Transverse colon (tissue), 4 donors: ENCODE results near the gene HLA-DRB1.

Experiments used
- EP300 ChIP-seq: sonication (generic); formaldehyde crosslinking; IDR thresholded peaks from one replicate; pipeline ENCODE4 v1.6.1; 2017; ENCODE audit warnings: antibody characterized with exemption, low read depth
- POLR2A ChIP-seq: fragments of 450-650 bp; IDR thresholded peaks from one replicate; pipeline ENCODE4 v1.6.1; 2016; ENCODE audit warnings: antibody characterized with exemption, mild to moderate bottlenecking, moderate library complexity
- POLR2AphosphoS5 ChIP-seq, 3 donors: sonication (generic); formaldehyde crosslinking; IDR thresholded peaks; one replicate each; pipeline ENCODE4 v1.6.1; 2016; ENCODE audit warnings: antibody characterized with exemption in 3 of 3
- TF ChIP-seq, protein P1 (sequence below), 5 experiments: fragments of 200-600 bp in 3 of 5; fragments of 450-650 bp in 2 of 5; sonication (generic) in 3 of 5; IDR thresholded peaks; 1 replicate in 2 of 5; 2 replicates in 3 of 5; pipeline ENCODE4 v1.5.1; 2016 to 2017; ENCODE audit warnings: antibody characterized with exemption in 5 of 5, inconsistent platforms in 3 of 5, mild to moderate bottlenecking in 2 of 5, moderate library complexity in 1 of 5

DNA sequence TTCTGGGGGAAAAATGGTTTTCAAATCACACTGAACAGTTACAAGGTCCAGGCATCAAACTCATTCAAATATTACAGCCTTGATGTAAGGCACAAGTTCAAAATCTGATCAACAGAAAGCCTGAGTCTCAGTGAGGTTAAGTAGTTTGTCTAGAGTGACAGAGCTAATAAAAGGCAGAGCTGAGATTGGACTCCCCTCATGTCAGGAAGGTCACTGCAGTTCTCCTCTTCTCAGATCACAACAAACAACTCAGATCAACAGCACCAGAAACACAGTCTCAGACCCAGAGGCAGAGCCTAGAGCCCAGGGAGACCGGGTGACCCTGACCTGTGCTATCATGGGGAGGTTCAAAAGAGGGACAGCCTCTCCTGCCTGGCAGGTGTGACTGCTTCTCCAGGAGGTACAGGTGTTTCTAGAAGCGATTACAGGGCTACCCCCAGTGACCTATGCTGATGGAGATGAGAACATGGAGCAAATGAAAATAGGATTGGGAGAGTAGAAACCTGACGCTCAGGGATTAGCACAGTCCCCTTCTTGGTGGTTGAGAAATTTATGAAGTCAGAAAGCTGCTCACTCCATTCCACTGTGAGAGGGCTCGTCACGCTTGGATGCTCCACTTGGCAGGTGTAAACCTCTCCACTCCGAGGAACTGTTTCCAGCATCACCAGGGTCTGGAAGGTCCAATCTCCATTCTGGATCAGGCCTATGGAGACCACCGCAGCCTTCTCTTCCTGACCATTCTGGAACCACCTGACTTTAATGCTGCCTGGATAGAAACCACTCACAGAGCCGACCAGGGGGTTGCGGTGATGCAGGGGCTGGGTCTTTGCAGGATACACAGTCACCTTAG, 35.3 kb downstream of the HLA-DRB1 start:
- TF ChIP-seq POLR2A (no peak), POLR2AphosphoS5 (IDR thresholded peaks at IDR 0.05) (no peak), EP300 (no peak)
- TF ChIP-seq, protein P1, sequence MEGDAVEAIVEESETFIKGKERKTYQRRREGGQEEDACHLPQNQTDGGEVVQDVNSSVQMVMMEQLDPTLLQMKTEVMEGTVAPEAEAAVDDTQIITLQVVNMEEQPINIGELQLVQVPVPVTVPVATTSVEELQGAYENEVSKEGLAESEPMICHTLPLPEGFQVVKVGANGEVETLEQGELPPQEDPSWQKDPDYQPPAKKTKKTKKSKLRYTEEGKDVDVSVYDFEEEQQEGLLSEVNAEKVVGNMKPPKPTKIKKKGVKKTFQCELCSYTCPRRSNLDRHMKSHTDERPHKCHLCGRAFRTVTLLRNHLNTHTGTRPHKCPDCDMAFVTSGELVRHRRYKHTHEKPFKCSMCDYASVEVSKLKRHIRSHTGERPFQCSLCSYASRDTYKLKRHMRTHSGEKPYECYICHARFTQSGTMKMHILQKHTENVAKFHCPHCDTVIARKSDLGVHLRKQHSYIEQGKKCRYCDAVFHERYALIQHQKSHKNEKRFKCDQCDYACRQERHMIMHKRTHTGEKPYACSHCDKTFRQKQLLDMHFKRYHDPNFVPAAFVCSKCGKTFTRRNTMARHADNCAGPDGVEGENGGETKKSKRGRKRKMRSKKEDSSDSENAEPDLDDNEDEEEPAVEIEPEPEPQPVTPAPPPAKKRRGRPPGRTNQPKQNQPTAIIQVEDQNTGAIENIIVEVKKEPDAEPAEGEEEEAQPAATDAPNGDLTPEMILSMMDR (IDR thresholded peaks at IDR 0.05) = no peak
